IMR-90 (cell line): ENCODE results near the gene ADAMTS12. TPM values are rescaled to one million over a fixed set of nuclear protein-coding genes. Genes with fewer than 3 reads are reported as not detected.

Experiments used
- ATAC-seq: fragments of 200-7000 bp; cut with Tn5 transposase; 2 replicates; pipeline ENCODE4 v1.9.1; 2020; ENCODE audit warnings: low read depth, mild to moderate bottlenecking, moderate library complexity
- BruUV-seq: library from RNA; stranded (reverse); fragments of 400-500 nt; replicated peaks from 2 replicates; lab custom pipeline; 2021; lab: Mats Ljungman, UMichigan
- CTCF ChIA-PET: fragments of 300-600 bp; formaldehyde crosslinking; extraction: SDS; loops from one replicate; lab custom pipeline; 2021; ENCODE audit warnings: antibody characterized with exemption; lab: Yijun Ruan, JAX
- POLR2A ChIA-PET: fragments of 300-600 bp; sonication (Branson Sonifier 250); formaldehyde crosslinking; loops from one replicate; lab custom pipeline; 2022; ENCODE audit warnings: antibody characterized with exemption; ENCODE audit not compliant: unreplicated experiment; lab: Charles Lee
- DNase-seq: peaks from one replicate; pipeline ENCODE4 v3.0.0; 2013
- H2AFZ ChIP-seq: replicated peaks from 2 replicates; pipeline ENCODE3; 2013; ENCODE audit warnings: low read length, mild to moderate bottlenecking; ENCODE audit not compliant: poor library complexity
- H2AK5ac ChIP-seq: 2 replicates; pipeline ENCODE4 v1.6.1; 2013; ENCODE audit warnings: low read depth, low read length, inconsistent platforms
- H2AK9ac ChIP-seq: replicated peaks from 2 replicates; pipeline ENCODE3; 2013; ENCODE audit warnings: mild to moderate bottlenecking, low read depth, low read length, moderate library complexity; ENCODE audit not compliant: poor library complexity
- H2BK120ac ChIP-seq: 2 replicates; pipeline ENCODE4 v1.6.1; 2013; ENCODE audit warnings: low read depth, low read length, inconsistent platforms
- H2BK15ac ChIP-seq: 3 replicates; pipeline ENCODE4 v1.6.1; 2013; ENCODE audit warnings: low read depth, low read length, inconsistent platforms
- H2BK20ac ChIP-seq: 2 replicates; pipeline ENCODE4 v1.6.1; 2013; ENCODE audit warnings: low read depth, mild to moderate bottlenecking, inconsistent platforms, low read length, moderate library complexity
- H2BK5ac ChIP-seq: 2 replicates; pipeline ENCODE4 v1.6.1; 2013; ENCODE audit warnings: mild to moderate bottlenecking, low read depth, low read length, inconsistent platforms; ENCODE audit not compliant: poor library complexity, severe bottlenecking
- H3K14ac ChIP-seq: replicated peaks from 2 replicates; pipeline ENCODE4 v1.6.1; 2013; ENCODE audit warnings: low read depth, low read length, inconsistent platforms
- H3K18ac ChIP-seq: 2 replicates; pipeline ENCODE4 v1.6.1; 2013; ENCODE audit warnings: low read depth, low read length, control low read depth
- H3K23ac ChIP-seq: 2 replicates; pipeline ENCODE4 v1.6.1; 2013; ENCODE audit warnings: low read depth, low read length, inconsistent platforms
- H3K27ac ChIP-seq: 2 replicates; pipeline ENCODE4 v1.5.1; 2013; ENCODE audit warnings: mild to moderate bottlenecking, control low read depth, low read length; ENCODE audit not compliant: insufficient read depth
- H3K27me3 ChIP-seq: 2 replicates; pipeline ENCODE4 v1.6.1; 2013; ENCODE audit warnings: low read length; ENCODE audit not compliant: control insufficient read depth, insufficient read depth
- H3K36me3 ChIP-seq: 2 replicates; pipeline ENCODE4 v1.6.1; 2013; ENCODE audit warnings: low read length, mixed read lengths; ENCODE audit not compliant: control insufficient read depth, insufficient read depth
- H3K4ac ChIP-seq: 2 replicates; pipeline ENCODE4 v1.6.1; 2013; ENCODE audit warnings: low read depth, low read length, inconsistent platforms
- H3K4me1 ChIP-seq: 2 replicates; pipeline ENCODE4 v1.6.1; 2013; ENCODE audit warnings: low read length, mixed read lengths; ENCODE audit not compliant: control insufficient read depth, insufficient read depth
- H3K4me2 ChIP-seq: 2 replicates; pipeline ENCODE4 v1.6.1; 2013; ENCODE audit warnings: low read depth, mild to moderate bottlenecking, control low read depth, low read length, moderate library complexity
- H3K4me3 ChIP-seq: 2 replicates; pipeline ENCODE4 v1.5.1; 2013; ENCODE audit warnings: low read depth, mild to moderate bottlenecking, control low read depth, low read length, moderate library complexity; ENCODE audit not compliant: insufficient read depth
- H3K56ac ChIP-seq: 2 replicates; pipeline ENCODE4 v1.6.1; 2013; ENCODE audit warnings: low read length, inconsistent platforms; ENCODE audit not compliant: insufficient read depth; ENCODE audit errors: extremely low read depth
- H3K79me1 ChIP-seq, 2 experiments: 2 replicates each; pipeline ENCODE4 v1.6.1; 2013; ENCODE audit warnings: low read length in 2 of 2, inconsistent platforms in 1 of 2, low read depth in 1 of 2
- H3K9ac ChIP-seq: 2 replicates; pipeline ENCODE4 v1.6.1; 2013; ENCODE audit warnings: low read depth, low read length, control low read depth
- H3K9me1 ChIP-seq: 2 replicates; pipeline ENCODE4 v1.6.1; 2013; ENCODE audit warnings: low read length, inconsistent platforms; ENCODE audit not compliant: insufficient read depth
- H3K9me3 ChIP-seq: 2 replicates; pipeline ENCODE4 v1.6.1; 2013; ENCODE audit warnings: low read length; ENCODE audit not compliant: control insufficient read depth, insufficient read depth
- H4K20me1 ChIP-seq: 2 replicates; pipeline ENCODE4 v1.6.1; 2013; ENCODE audit warnings: low read length, inconsistent platforms; ENCODE audit not compliant: insufficient read depth
- H4K5ac ChIP-seq: 2 replicates; pipeline ENCODE4 v1.6.1; 2013; ENCODE audit warnings: mild to moderate bottlenecking, low read depth, low read length, control low read depth
- H4K8ac ChIP-seq, 2 experiments: 2 replicates each; pipeline ENCODE4 v1.6.1; 2013; ENCODE audit warnings: low read depth in 2 of 2, low read length in 2 of 2, control low read depth in 1 of 2, inconsistent platforms in 1 of 2
- H4K91ac ChIP-seq: 2 replicates; pipeline ENCODE4 v1.6.1; 2013; ENCODE audit warnings: low read depth, low read length, inconsistent platforms; ENCODE audit not compliant: insufficient read depth
- BHLHE40 ChIP-seq: fragments of 150-350 bp; IDR thresholded peaks from 2 replicates; pipeline ENCODE4 v1.6.1; 2016; ENCODE audit warnings: mild to moderate bottlenecking, low read depth, low read length
- CHD1 ChIP-seq: IDR thresholded peaks from 2 replicates; pipeline ENCODE4 v1.6.1; 2012; ENCODE audit warnings: low read depth, low read length, improper control_type of control experiment
- POLR2A ChIP-seq: IDR thresholded peaks from 2 replicates; pipeline ENCODE4 v1.6.1; 2012; ENCODE audit warnings: mild to moderate bottlenecking, low read depth, low read length
- SMC3 ChIP-seq: fragments of 150-350 bp; IDR thresholded peaks from 2 replicates; pipeline ENCODE4 v1.6.1; 2016; ENCODE audit warnings: low read depth, mild to moderate bottlenecking, antibody characterized with exemption, low read length, moderate library complexity
- WGBS, 2 experiments: methylation state at CpG; one replicate each; pipeline versions ENCODE4 v1.1.5 to v1.1.7; 2013; ENCODE audit warnings: missing lambda C conversion rate in 2 of 2; ENCODE audit not compliant: insufficient read length in 1 of 2; ENCODE audit errors: extremely low coverage in 2 of 2; 5-methylcytosine and 5-hydroxymethylcytosine counted together
- dilution Hi-C: fragments of 300-500 bp; cut with HindIII; formaldehyde crosslinking; loops from one replicate; pipeline ENCODE4 v1.14.3; 2018; ENCODE audit warnings: low sequenced_read_pairs; ENCODE audit not compliant: unreplicated experiment
- in situ Hi-C: fragments of 300-500 bp; cut with MboI; formaldehyde crosslinking; loops from 3 replicates; pipeline ENCODE4 v1.14.3; 2019; ENCODE audit warnings: low sequenced_read_pairs, inconsistent platforms, mixed read lengths
- intact Hi-C: fragments of 100-400 bp; cut with micrococcal nuclease; formaldehyde crosslinking; loops from 2 replicates; pipeline ENCODE4 v1.10.0; 2022
- polyA plus RNA-seq, 3 experiments: library from polyadenylated mRNA; depleted of rRNA; stranded (reverse); fragments of >200 nt; gene quantifications; 2 replicates each; pipeline ENCODE4 v1.2.3, GENCODE V29; 2012; ENCODE audit warnings: low replicate concordance in 1 of 3
- total RNA-seq: library from RNA; depleted of rRNA; stranded (reverse); fragments of >200 nt; gene quantifications from 2 replicates; pipeline ENCODE4 v1.2.3, GENCODE V29; 2012

The ADAMTS12 gene
- total and polyA plus RNA-seq, 2 of the 4 experiments (the other 2 are of a cell fraction), result 27.3 to 51.3 TPM

DNA sequence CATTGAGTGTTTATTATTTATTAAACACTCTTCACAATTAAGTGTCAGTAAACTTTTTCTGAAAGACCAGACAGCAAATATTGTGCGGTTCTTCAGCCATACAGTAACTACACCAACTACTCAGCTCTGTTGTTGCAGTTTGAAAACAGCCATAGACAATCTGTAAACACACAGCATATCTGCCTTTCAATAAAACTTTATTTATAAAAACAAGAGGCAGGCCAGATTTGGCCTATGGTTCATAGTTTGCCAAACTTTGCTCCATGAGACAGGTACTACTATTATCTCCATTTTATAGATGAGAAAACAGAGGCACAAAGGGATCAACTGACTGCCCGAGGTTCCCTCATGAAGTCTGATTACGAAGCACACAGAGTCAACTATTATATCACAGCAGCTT, 11.5 kb downstream of the ADAMTS12 start:
- CTCF ChIA-PET, result interaction anchor here (0.8 to 1.1 kb wide), 2 partner anchors 10 to 315 kb away, joined by 4 to 6 read pairs; no protein-coding TSS in a partner anchor
- H2BK120ac ChIP-seq, result no peak overlapping the region
- H3K18ac ChIP-seq, result no peak overlapping the region
- H3K23ac ChIP-seq, result no peak overlapping the region
- peaks cover 18% of the 10 kb centered on the region for H3K9me1 ChIP-seq
- no peak overlapping the region for H3K27ac ChIP-seq
- no peak overlapping the region for H2BK5ac ChIP-seq
- WGBS, 2 experiments, result no CpG with 5 or more reads among the region's 3 CpGs
- no peak overlapping the region for H3K56ac ChIP-seq
- H4K91ac ChIP-seq, result no peak overlapping the region
- BruUV-seq, result no TSS peak
- H3K79me1 ChIP-seq, result peaks cover 14 to 48% of the 10 kb centered on the region in 2 experiments
- no peak overlapping the region for H3K14ac ChIP-seq
- POLR2A ChIA-PET, result no interaction called here
- no peak overlapping the region for H3K4ac ChIP-seq
- no peak overlapping the region for H4K5ac ChIP-seq
- H2AFZ ChIP-seq, result no peak overlapping the region
- TF ChIP-seq SMC3 (no peak), CHD1 (no peak), BHLHE40 (no peak), POLR2A (no peak)
- H3K9ac ChIP-seq, result no peak overlapping the region
- dilution Hi-C loops, result no loop called here
- no peak overlapping the region for H3K4me3 ChIP-seq
- H2AK9ac ChIP-seq, result no peak overlapping the region
- H4K8ac ChIP-seq, result no peak overlapping the region
- H3K9me3 ChIP-seq, result no peaks in the 10 kb centered on the region
- ATAC-seq, result no peak
- in situ Hi-C loops, result no loop called here
- no peak overlapping the region for H2BK20ac ChIP-seq
- H2AK5ac ChIP-seq, result no peak overlapping the region
- H3K36me3 ChIP-seq, result peaks cover 10% of the 10 kb centered on the region
- no peak overlapping the region for H2BK15ac ChIP-seq
- no peaks in the 10 kb centered on the region for H3K4me1 ChIP-seq
- no peak for DNase-seq
- intact Hi-C loops, result no loop called here
- H3K4me2 ChIP-seq, result no peak overlapping the region
- no peaks in the 10 kb centered on the region for H3K27me3 ChIP-seq
- H4K20me1 ChIP-seq, result 0 out of 2 replicates have a peak, but pooled peaks cover 8% of the 10 kb centered on the region
